A549 (cell line): ENCODE data around the gene PGLYRP3. TPM values are rescaled to one million over a fixed set of nuclear protein-coding genes. Genes with fewer than 3 reads are reported as not detected.

Source experiments
- ATAC-seq, 2 experiments: fragments of 200-7000 bp in 1 of 2; fragments of >200 bp in 1 of 2; cut with Nextera tagmentation in 1 of 2; cut with Tn5 transposase in 1 of 2; 3 replicates each; pipeline versions ENCODE4 v1.8.0 to v1.9.1; 2018 to 2020; ENCODE audit warnings: mild to moderate bottlenecking in 1 of 2, moderate library complexity in 1 of 2
- CTCF ChIA-PET: fragments of 300-600 bp; sonication (Branson Sonifier 250); formaldehyde crosslinking; extraction: SDS; loops from one replicate; lab custom pipeline; 2021; ENCODE audit warnings: antibody characterized with exemption, inconsistent platforms; lab: Yijun Ruan, JAX
- POLR2A ChIA-PET: fragments of 350-600 bp; formaldehyde crosslinking; extraction: SDS; loops from one replicate; lab custom pipeline; 2021; ENCODE audit warnings: antibody characterized with exemption, inconsistent platforms; lab: Yijun Ruan, JAX
- DNase-seq, 2 experiments: peaks; one replicate each; pipeline versions ENCODE4 v3.0.0 to v3.0.0-alpha.2; 2011 to 2016; ENCODE audit warnings: low read depth in 1 of 2, low spot score in 1 of 2
- FAIRE-seq: peaks from 2 replicates; lab custom pipeline; 2011; peaks lifted over from hg19 to GRCh38; lab: Jason Lieb, UNC
- H3K27ac ChIP-seq, 2 experiments: fragments of >200 bp; sonication (Bioruptor Twin); formaldehyde crosslinking; 3 replicates each; pipeline ENCODE4 v1.5.1; 2016 to 2017
- H3K4me1 ChIP-seq: fragments of >200 bp; sonication (Bioruptor Twin); formaldehyde crosslinking; 3 replicates; pipeline ENCODE4 v1.6.1; 2016
- H3K4me2 ChIP-seq: fragments of >200 bp; sonication (Bioruptor Twin); formaldehyde crosslinking; 3 replicates; pipeline ENCODE4 v1.6.1; 2016
- H3K4me3 ChIP-seq: fragments of >200 bp; sonication (Bioruptor Twin); formaldehyde crosslinking; 3 replicates; pipeline ENCODE4 v1.5.1; 2016
- H3K9me3 ChIP-seq: fragments of >200 bp; sonication (Bioruptor Twin); formaldehyde crosslinking; 3 replicates; pipeline ENCODE4 v1.6.1; 2016
- ATOH8 ChIP-seq: fragments of 250-450 bp; sonication (Bioruptor Pico); IDR thresholded peaks from 2 replicates; pipeline ENCODE4 v1.5.0; 2020; ENCODE audit warnings: low read depth, mild to moderate bottlenecking, moderate library complexity
- CBX8 ChIP-seq: fragments of 200-600 bp; sonication (generic); IDR thresholded peaks from 2 replicates; pipeline ENCODE4 v1.6.1; 2016
- CEBPB ChIP-seq, 2 experiments: fragments of >200 bp in 1 of 2; sonication (Bioruptor Twin) in 1 of 2; formaldehyde crosslinking in 1 of 2; IDR thresholded peaks; 2 replicates each; pipeline ENCODE4 v1.6.1; 2012 to 2016
- CHD2 ChIP-seq: fragments of 150-350 bp; IDR thresholded peaks from 2 replicates; pipeline ENCODE4 v1.6.1; 2014; ENCODE audit warnings: low read length; ENCODE audit not compliant: partially characterized antibody
- CHD4 ChIP-seq: fragments of 200-600 bp; sonication (generic); IDR thresholded peaks from 2 replicates; pipeline ENCODE4 v1.6.1; 2016; ENCODE audit warnings: antibody characterized with exemption, mild to moderate bottlenecking, borderline replicate concordance
- EP300 ChIP-seq, 2 experiments: fragments of >200 bp; sonication (Bioruptor Twin); formaldehyde crosslinking; IDR thresholded peaks; 2 replicates in 1 of 2; 3 replicates in 1 of 2; pipeline ENCODE4 v1.6.1; 2016 to 2017
- ESRRA ChIP-seq: fragments of 150-350 bp; IDR thresholded peaks from 2 replicates; pipeline ENCODE4 v1.6.1; 2014; ENCODE audit warnings: mild to moderate bottlenecking, low read length, borderline replicate concordance
- FOSB ChIP-seq: fragments of 250-450 bp; sonication (Bioruptor Pico); IDR thresholded peaks from 2 replicates; pipeline ENCODE4 v1.5.0; 2020; ENCODE audit warnings: mild to moderate bottlenecking, moderate library complexity
- FOSL2 ChIP-seq, 2 experiments: fragments of 450-650 bp in 1 of 2; fragments of >200 bp in 1 of 2; sonication (Bioruptor Twin) in 1 of 2; formaldehyde crosslinking; IDR thresholded peaks; 2 replicates each; pipeline versions ENCODE4 v1.5.0 to v1.6.1; 2016 to 2020; ENCODE audit warnings: mild to moderate bottlenecking in 1 of 2, moderate library complexity in 1 of 2
- FOXS1 ChIP-seq: fragments of 250-450 bp; sonication (Bioruptor Pico); IDR thresholded peaks from 2 replicates; pipeline ENCODE4 v1.5.0; 2020; ENCODE audit warnings: mild to moderate bottlenecking, moderate library complexity
- GATA3 ChIP-seq: IDR thresholded peaks from 2 replicates; pipeline ENCODE4 v1.6.1; 2012; ENCODE audit warnings: borderline replicate concordance
- HDAC2 ChIP-seq: fragments of 200-600 bp; sonication (generic); IDR thresholded peaks from 2 replicates; pipeline ENCODE4 v1.6.1; 2016
- HES2 ChIP-seq: fragments of >200 bp; sonication (Bioruptor Twin); formaldehyde crosslinking; IDR thresholded peaks from 2 replicates; pipeline ENCODE4 v1.6.1; 2016
- HOXA7 ChIP-seq: fragments of 250-450 bp; sonication (Bioruptor Pico); IDR thresholded peaks from 2 replicates; pipeline ENCODE4 v1.5.0; 2020; ENCODE audit warnings: mild to moderate bottlenecking, moderate library complexity
- MYC ChIP-seq: IDR thresholded peaks from 2 replicates; pipeline ENCODE4 v1.6.1; 2012; ENCODE audit warnings: mild to moderate bottlenecking, inconsistent platforms, low read length, improper control_type of control experiment, borderline replicate concordance
- NFE2L2 ChIP-seq: fragments of 150-350 bp; conservative IDR thresholded peaks from 2 replicates; pipeline ENCODE4 v1.6.1; 2014; ENCODE audit warnings: low read length
- NPAS2 ChIP-seq: fragments of 250-450 bp; sonication (Bioruptor Pico); IDR thresholded peaks from 2 replicates; pipeline ENCODE4 v1.8.0; 2022; ENCODE audit warnings: mild to moderate bottlenecking, moderate library complexity, borderline replicate concordance
- POLR2A ChIP-seq: IDR thresholded peaks from 2 replicates; pipeline ENCODE4 v1.6.1; 2012; ENCODE audit warnings: mild to moderate bottlenecking, low read length
- RAD21 ChIP-seq, 2 experiments: fragments of >200 bp in 1 of 2; sonication (Bioruptor Twin) in 1 of 2; formaldehyde crosslinking in 1 of 2; IDR thresholded peaks in 1 of 2; conservative IDR thresholded peaks in 1 of 2; 2 replicates in 1 of 2; 3 replicates in 1 of 2; pipeline ENCODE4 v1.6.1; 2012 to 2018; ENCODE audit warnings: inconsistent platforms in 1 of 2
- RCOR1 ChIP-seq: fragments of 150-350 bp; IDR thresholded peaks from 2 replicates; pipeline ENCODE4 v1.6.1; 2014; ENCODE audit warnings: antibody characterized with exemption, low read length, low read depth
- REST ChIP-seq: fragments of 200-600 bp; sonication (generic); IDR thresholded peaks from 2 replicates; pipeline ENCODE4 v1.6.1; 2016; ENCODE audit warnings: antibody characterized with exemption, mild to moderate bottlenecking, moderate library complexity
- SMC3 ChIP-seq: fragments of >200 bp; sonication (Bioruptor Twin); formaldehyde crosslinking; IDR thresholded peaks from 3 replicates; pipeline ENCODE4 v1.6.1; 2018; ENCODE audit warnings: inconsistent platforms
- SREBF2 ChIP-seq: fragments of 450-650 bp; IDR thresholded peaks from 2 replicates; pipeline ENCODE4 v1.6.1; 2014; ENCODE audit warnings: mild to moderate bottlenecking, moderate library complexity
- ZFP36 ChIP-seq: fragments of 450-650 bp; IDR thresholded peaks from 2 replicates; pipeline ENCODE4 v1.6.1; 2014; ENCODE audit warnings: borderline replicate concordance; ENCODE audit not compliant: partially characterized antibody
- ZNF302 ChIP-seq: fragments of 250-450 bp; sonication (Bioruptor Pico); IDR thresholded peaks from 2 replicates; pipeline ENCODE4 v1.9.0; 2021; ENCODE audit warnings: inconsistent platforms, mild to moderate bottlenecking, moderate library complexity
- WGBS: methylation state at CpG from one replicate; pipeline ENCODE4 v1.1.6; 2017; ENCODE audit errors: missing lambda C conversion rate; 5-methylcytosine and 5-hydroxymethylcytosine counted together
- polyA plus RNA-seq, 4 experiments: library from polyadenylated mRNA; depleted of rRNA in 3 of 4; stranded (reverse); fragments of >200 nt; fragmentation: RNase III in 1 of 4; extraction: RNeasy Plus Mini Kit Qiagen cat#74134 plus additional on column Dnase treatment in 1 of 4; gene quantifications; 2 replicates in 3 of 4; 3 replicates in 1 of 4; pipeline ENCODE4 v1.2.3, GENCODE V29; 2011 to 2017

PGLYRP3 gene
- polyA plus RNA-seq, 2 of the 4 experiments (the other 2 are of a cell fraction): not detected

GRCh38 chr1:153259387-153259786 lies 53.4 kb downstream of the PGLYRP3 start, which contains the start of gene LORICRIN:
TSS of gene LORICRIN (plus strand) at chr1:153259687. CDS start at chr1:153260950, 1,263 bp downstream.
- TF ChIP-seq HOXA7 (CRISPR knock-in tag): no peak
- no peak for TF ChIP-seq ZNF302 (CRISPR knock-in tag)
- TF ChIP-seq MYC: no peak
- TF ChIP-seq SMC3: no peak
- TF ChIP-seq CEBPB (IDR thresholded peaks at IDR 0.05): no peak
- TF ChIP-seq ATOH8 (CRISPR knock-in tag): no peak
- Histone ChIP-seq H3K4me3 (no peak within 1 kb of the TSS), H3K4me2 (no peak within 1 kb of the TSS), H3K27ac (no peak within 1 kb of the TSS), H3K4me1 (no peaks in the 10 kb centered on the region), H3K9me3 (0 out of 3 replicates have a peak, but pooled peaks cover 6% of the 10 kb centered on the region)
- ChIA-PET POLR2A (no interaction called here), CTCF (interaction anchor here (0.9 to 1.1 kb wide), 2 partner anchors 11 to 94 kb away, joined by 3 read pairs; no protein-coding TSS in a partner anchor)
- no peak for DNase-seq
- no peak for ATAC-seq
- WGBS: 53% methylated on average over 3 of the region's 3 CpGs
- no peak for FAIRE-seq

GRCh38 chr1:153253693-153254092 lies 59.1 kb downstream of the PGLYRP3 start:
- no peaks in the 10 kb centered on the region for H3K4me1 ChIP-seq
- TF ChIP-seq CBX8 (no peak), GATA3 (no peak), NPAS2 (CRISPR knock-in tag) (no peak), NFE2L2 (no peak), CEBPB (IDR thresholded peaks at IDR 0.05) (no peak), ZFP36 (no peak), EP300 (IDR thresholded peaks at IDR 0.05) (no peak), RAD21 (conservative IDR thresholded peaks at IDR 0.05 in 1 of 2, IDR thresholded peaks at IDR 0.05 in 1 of 2) (no peak), FOSB (CRISPR knock-in tag) (no peak), HOXA7 (CRISPR knock-in tag) (no peak), POLR2A (no peak), REST (no peak)
- TF ChIP-seq, all 56 proteins: peak for 0
- H3K27ac ChIP-seq: no peak overlapping the region
- FAIRE-seq: no peak
- POLR2A ChIA-PET: no interaction called here
- no peak overlapping the region for H3K4me3 ChIP-seq
- WGBS: 7% methylated on average over 1 of the region's 1 CpG
- CTCF ChIA-PET: interaction anchor here (1.1 to 2.1 kb wide), 2 partner anchors 23 to 46 kb away, joined by 3 to 5 read pairs; no protein-coding TSS in a partner anchor
- H3K9me3 ChIP-seq: no peaks in the 10 kb centered on the region
- no peak for DNase-seq
- no peak for ATAC-seq
- no peak overlapping the region for H3K4me2 ChIP-seq

- Histone ChIP-seq H3K4me3 (no peak overlapping the region), H3K9me3 (no peaks in the 10 kb centered on the region), H3K27ac (no peak overlapping the region), H3K4me1 (no peaks in the 10 kb centered on the region), H3K4me2 (no peak overlapping the region)
- ChIA-PET CTCF (interaction anchor here (1.1 to 2.1 kb wide), 2 partner anchors 23 to 46 kb away, joined by 3 to 5 read pairs; no protein-coding TSS in a partner anchor), POLR2A (no interaction called here)
- FAIRE-seq (no peak), DNase-seq (no peak), ATAC-seq (no peak)
- 3% methylated on average over 2 of the region's 2 CpGs for WGBS
- TF ChIP-seq SREBF2 (no peak), RCOR1 (no peak), POLR2A (no peak), HES2 (no peak), MYC (no peak), CHD2 (no peak), HDAC2 (no peak), FOXS1 (CRISPR knock-in tag) (no peak), CHD4 (no peak), ESRRA (no peak), ATOH8 (CRISPR knock-in tag) (no peak), FOSL2 (IDR thresholded peaks at IDR 0.05) (no peak), FOSL2 (CRISPR knock-in tag; IDR thresholded peaks at IDR 0.05) (no peak), ZNF302 (CRISPR knock-in tag) (no peak)
These were observed 59.7 kb downstream of the PGLYRP3 start for GRCh38 chr1:153253076-153253475.
